GM18951 (cell line): Measurements from ENCODE around the gene NELFCD.

ENCODE experiments used
- POLR2A ChIP-seq: IDR thresholded peaks from 4 replicates; pipeline ENCODE4 v1.6.1; 2011; ENCODE audit warnings: mild to moderate bottlenecking; ENCODE audit not compliant: insufficient read length, insufficient read depth; ENCODE audit errors: extremely low read depth
- in situ Hi-C: fragments of 300-500 bp; cut with MboI; formaldehyde crosslinking; loops from one replicate; pipeline ENCODE4 v1.12.0; 2022; ENCODE audit warnings: low sequenced_read_pairs, mixed read lengths, inconsistent platforms; ENCODE audit not compliant: unreplicated experiment

The NELFCD gene

DNA sequence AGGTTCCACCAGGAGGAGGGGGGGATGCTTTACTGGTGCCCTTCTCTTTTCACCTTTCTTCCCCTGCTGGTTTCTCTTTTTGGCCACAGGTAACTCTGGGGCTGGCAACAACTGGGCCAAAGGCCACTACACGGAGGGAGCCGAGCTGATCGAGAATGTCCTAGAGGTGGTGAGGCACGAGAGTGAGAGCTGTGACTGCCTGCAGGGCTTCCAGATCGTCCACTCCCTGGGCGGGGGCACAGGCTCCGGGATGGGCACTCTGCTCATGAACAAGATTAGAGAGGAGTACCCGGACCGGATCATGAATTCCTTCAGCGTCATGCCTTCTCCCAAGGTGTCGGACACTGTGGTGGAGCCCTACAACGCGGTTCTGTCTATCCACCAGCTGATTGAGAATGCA lies 42.6 kb downstream of the NELFCD start:
- in situ Hi-C loops, result no loop called here
- no peak for TF ChIP-seq POLR2A

DNA sequence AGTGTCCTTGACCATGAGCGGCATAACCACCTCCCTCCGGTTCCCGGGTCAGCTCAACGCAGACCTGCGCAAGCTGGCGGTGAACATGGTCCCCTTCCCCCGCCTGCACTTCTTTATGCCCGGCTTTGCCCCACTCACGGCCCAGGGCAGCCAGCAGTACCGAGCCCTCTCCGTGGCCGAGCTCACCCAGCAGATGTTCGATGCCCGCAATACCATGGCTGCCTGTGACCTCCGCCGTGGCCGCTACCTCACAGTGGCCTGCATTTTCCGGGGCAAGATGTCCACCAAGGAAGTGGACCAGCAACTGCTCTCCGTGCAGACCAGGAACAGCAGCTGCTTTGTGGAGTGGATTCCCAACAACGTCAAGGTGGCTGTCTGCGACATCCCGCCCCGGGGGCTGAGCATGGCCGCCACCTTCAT lies 43.1 kb downstream of the NELFCD start:
- in situ Hi-C loops, result no loop called here
- no peak for TF ChIP-seq POLR2A

- in situ Hi-C loops, result no loop called here
- TF ChIP-seq POLR2A, result no peak
These were observed 44.0 kb downstream of the NELFCD start for GRCh38 chr20:59025086-59025485.

DNA sequence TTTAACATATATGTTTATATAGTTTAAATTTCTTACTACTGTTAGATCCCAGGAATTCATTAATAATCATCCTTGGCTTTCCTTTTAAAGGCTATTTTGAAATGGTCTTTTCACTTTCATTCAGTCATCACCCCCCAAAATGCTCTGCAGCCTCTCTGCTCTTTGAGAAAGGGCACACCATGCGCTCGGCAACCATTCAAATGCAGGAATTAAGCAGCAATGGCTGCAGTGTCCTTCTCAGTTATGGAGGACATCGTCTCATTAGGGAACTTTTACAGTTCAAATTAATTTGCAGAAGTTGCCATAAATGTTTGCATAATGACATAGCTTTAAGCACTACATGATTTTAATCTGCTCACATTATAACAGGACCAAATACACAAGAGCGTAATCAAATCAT lies 44.5 kb downstream of the NELFCD start:
- in situ Hi-C loops, result no loop called here
- no peak for TF ChIP-seq POLR2A

- no peak for TF ChIP-seq POLR2A
- in situ Hi-C loops, result no loop called here
These were observed 46.1 kb downstream of the NELFCD start for GRCh38 chr20:59026904-59027740.

DNA sequence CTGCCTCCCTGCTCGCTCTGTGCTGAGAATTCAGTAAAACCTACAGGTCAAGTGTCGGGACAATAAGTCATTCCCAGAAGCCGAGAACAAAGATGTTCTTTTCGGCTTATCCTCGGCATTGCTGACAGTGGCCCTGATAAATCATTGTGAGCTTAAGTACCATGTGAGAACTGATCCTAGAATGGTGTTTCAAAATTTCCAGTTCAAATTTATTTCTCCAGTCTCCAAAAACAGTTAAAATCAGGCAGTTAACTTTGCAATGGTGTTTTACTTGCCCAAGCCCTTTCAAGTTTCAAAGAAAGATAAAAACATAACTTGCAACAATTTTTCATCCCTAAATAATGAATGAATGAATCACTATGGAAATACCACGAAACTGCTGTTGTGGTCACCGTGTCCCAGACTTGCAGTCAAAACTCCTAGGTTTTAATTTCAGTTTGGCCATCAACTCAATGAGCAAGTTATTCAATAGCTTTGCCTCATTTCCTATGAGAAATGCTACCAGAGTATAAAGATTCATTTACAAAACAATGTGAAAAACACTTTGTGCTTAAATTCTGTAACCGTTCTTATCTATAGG lies 46.8 kb downstream of the NELFCD start:
- in situ Hi-C loops, result no loop called here
- TF ChIP-seq POLR2A, result no peak

DNA sequence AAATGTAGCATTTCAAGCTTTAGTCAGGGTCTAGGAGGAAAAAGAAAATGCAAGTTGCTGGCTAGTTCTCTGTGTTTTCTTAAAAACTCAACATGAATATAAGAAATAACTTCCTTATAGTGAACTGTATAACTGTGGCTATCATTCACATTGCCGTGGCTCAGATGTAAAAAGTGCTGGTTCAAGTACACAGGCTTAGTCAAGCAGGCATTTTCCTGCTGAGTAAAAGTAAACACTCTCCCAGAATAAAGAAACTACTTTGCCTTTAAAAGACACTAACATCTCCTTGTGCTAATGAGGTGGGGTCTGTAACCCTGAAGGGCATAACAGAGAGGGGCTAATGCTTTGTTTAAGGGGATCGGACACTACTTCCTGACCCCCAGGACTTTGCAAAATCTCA lies 47.8 kb downstream of the NELFCD start:
- in situ Hi-C loops, result no loop called here
- TF ChIP-seq POLR2A, result no peak

- no peak for TF ChIP-seq POLR2A
- in situ Hi-C loops, result no loop called here
These were observed 50.0 kb downstream of the NELFCD start for GRCh38 chr20:59030911-59031563.

GRCh38 chr20:59031564-59032022 lies 50.5 kb downstream of the NELFCD start:
- in situ Hi-C loops, result no loop called here
- TF ChIP-seq POLR2A, result no peak

DNA sequence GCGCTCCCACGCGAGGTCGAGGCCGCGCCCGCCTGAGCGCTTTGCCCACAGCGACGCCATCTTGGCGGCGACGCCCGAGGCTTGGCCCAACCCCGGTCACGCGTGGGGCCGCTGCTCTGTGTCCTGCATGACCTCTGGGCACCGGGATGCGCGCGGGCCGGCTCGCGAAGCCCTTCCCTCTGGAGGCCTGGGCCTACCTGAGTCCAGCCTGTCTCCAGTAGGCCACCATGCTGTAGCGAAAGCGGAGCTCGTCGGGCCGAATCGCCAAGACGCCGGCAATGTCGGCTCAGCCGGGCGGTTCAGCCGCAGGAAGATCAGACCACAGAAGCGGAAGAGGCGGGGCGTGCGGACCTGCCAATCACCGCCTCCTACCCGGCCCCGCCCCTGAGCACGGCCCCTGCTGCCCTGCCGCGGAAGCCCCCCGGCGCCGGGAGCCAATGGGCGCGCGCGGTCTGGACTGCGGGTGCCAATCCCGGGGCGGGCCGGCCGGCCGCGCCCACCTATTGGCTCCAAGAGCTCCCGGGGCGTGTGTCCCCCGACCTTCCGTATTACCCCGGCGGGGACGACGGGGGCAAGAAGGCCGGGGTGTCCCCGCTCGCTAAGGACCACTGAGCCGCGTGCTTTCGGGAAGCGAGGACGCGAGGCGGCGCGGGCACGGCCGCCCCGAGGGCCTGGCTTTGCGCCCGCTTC lies 51.1 kb downstream of the NELFCD start, which contains the start of gene ATP5F1E:
Gene ATP5F1E, minus strand, starts transcription at position 313 of the 690 bp plus-strand sequence. Its CDS starts 84 bp downstream, at position 229.
- in situ Hi-C loops, result no loop called here

DNA sequence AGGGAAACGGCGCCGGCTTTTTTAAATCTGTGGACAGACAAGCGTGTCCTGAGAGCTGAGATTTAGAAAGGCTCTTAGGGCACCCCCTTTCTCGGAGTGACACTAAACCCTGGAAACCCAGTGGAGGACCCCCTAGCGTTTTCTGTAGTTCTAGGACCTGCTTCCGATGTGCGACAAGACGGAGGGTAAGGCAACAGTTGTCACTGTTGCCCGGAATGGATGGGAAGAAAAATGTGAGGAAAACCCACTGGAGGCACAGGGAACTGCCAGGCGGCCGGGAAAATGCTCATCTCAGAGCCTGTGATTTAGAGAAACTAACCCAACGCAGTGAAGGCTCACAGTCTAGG lies 51.6 kb downstream of the NELFCD start:
- in situ Hi-C loops, result no loop called here
- TF ChIP-seq POLR2A, result no peak

More for the DNA sequence above, 51.1 kb downstream of the NELFCD start, which contains the start of gene ATP5F1E:
- peak; percentile 92 for TF ChIP-seq POLR2A

DNA sequence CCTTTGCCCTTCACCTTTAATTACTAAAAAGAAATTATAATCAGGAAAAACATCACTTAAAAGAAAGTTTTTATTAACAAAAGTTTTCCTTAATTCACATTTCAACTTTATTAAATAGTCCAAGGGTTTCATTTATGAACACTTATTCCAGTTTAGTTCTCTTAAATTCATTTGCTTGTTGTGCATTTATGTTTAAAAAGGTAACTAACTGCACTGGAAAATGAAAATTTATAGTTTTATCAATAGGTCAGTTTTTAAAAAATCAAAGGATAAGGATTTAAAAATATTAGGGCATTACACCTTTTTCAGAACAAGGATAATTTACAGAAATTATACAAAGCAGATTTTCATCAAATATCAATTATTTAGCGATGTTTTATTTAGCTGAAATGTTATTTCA lies 52.0 kb downstream of the NELFCD start:
- in situ Hi-C loops, result no loop called here
- no peak for TF ChIP-seq POLR2A

DNA sequence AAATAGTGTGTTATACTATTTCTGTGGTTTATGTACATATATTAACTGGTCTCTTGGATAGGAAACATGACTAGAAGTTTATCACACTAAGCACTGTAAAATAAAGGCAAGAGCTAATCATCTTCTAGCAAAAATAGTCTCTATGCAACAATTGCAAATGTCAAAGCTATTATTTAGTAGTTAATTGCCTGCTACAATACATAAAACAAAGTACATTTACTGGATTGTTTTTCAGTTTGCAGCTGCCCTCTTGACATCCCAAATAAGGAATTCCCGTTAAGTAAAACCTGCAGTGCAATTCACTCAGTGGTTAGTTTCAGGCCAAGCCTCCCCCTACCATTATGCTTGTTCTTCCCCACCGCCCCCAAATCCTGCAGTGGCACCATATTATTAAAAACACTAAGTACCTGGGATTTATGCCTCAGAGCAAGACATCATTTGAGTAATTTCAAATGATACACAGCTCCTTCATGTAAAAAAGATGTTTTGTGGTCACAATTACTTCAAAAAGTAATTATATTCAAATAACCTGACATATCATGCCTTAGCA lies 52.6 kb downstream of the NELFCD start:
- in situ Hi-C loops, result no loop called here
- no peak for TF ChIP-seq POLR2A
